OCI-LY7 (cell line): ENCODE results near the gene HRK. TPM values are rescaled to one million over a fixed set of nuclear protein-coding genes. Genes with fewer than 3 reads are reported as not detected.

ENCODE experiments used
- BruUV-seq: library from RNA; stranded (reverse); fragments of 400-500 nt; replicated peaks from 2 replicates; lab custom pipeline; 2021; lab: Mats Ljungman, UMichigan
- CTCF ChIA-PET: fragments of 300-600 bp; sonication (Branson Sonifier 250); formaldehyde crosslinking; loops from one replicate; lab custom pipeline; 2022; ENCODE audit warnings: antibody characterized with exemption; ENCODE audit not compliant: unreplicated experiment; lab: Charles Lee
- POLR2A ChIA-PET: fragments of 300-600 bp; sonication (Branson Sonifier 250); formaldehyde crosslinking; loops from one replicate; lab custom pipeline; 2022; ENCODE audit warnings: antibody characterized with exemption; lab: Charles Lee
- DNase-seq: peaks from one replicate; pipeline ENCODE4 v3.0.0-alpha.2; 2015; ENCODE audit warnings: low spot score
- H2AFZ ChIP-seq: fragments of 200-600 bp; sonication (generic), shearing (Covaris generic); 2 replicates; pipeline ENCODE4 v1.6.1; 2014; ENCODE audit warnings: mild to moderate bottlenecking, antibody characterized with exemption, low read length, moderate library complexity
- H3K27ac ChIP-seq: fragments of 200-600 bp; sonication (generic); 2 replicates; pipeline ENCODE4 v1.5.1; 2014; ENCODE audit warnings: mixed run types, low read depth, mild to moderate bottlenecking, moderate library complexity, low read length, inconsistent platforms; ENCODE audit not compliant: poor library complexity, severe bottlenecking
- H3K36me3 ChIP-seq: fragments of 200-600 bp; sonication (generic); 2 replicates; pipeline ENCODE4 v1.6.1; 2014; ENCODE audit warnings: mild to moderate bottlenecking, antibody characterized with exemption, low read length, moderate library complexity, mixed read lengths; ENCODE audit not compliant: insufficient read depth
- H3K4me1 ChIP-seq: fragments of 200-600 bp; sonication (generic); 2 replicates; pipeline ENCODE4 v1.5.1; 2014; ENCODE audit warnings: mild to moderate bottlenecking, low read length; ENCODE audit not compliant: insufficient read depth, poor library complexity, severe bottlenecking
- H3K4me2 ChIP-seq: fragments of 200-600 bp; sonication (generic); 2 replicates; pipeline ENCODE4 v1.6.1; 2014; ENCODE audit warnings: mild to moderate bottlenecking, low read length
- H3K4me3 ChIP-seq: fragments of 200-600 bp; sonication (generic); 2 replicates; pipeline ENCODE4 v1.5.1; 2014; ENCODE audit warnings: mild to moderate bottlenecking, low read depth, low read length; ENCODE audit not compliant: poor library complexity, severe bottlenecking
- H3K79me2 ChIP-seq: fragments of 200-600 bp; sonication (generic); 2 replicates; pipeline ENCODE4 v1.6.1; 2016; ENCODE audit warnings: low read depth, mild to moderate bottlenecking, low read length, moderate library complexity, mixed read lengths; ENCODE audit not compliant: insufficient read depth
- H3K9me2 ChIP-seq: fragments of 200-600 bp; sonication (generic); 2 replicates; pipeline ENCODE4 v1.6.1; 2016; ENCODE audit warnings: mild to moderate bottlenecking, low read length, mixed read lengths; ENCODE audit not compliant: insufficient read depth
- H3K9me3 ChIP-seq: fragments of 200-600 bp; sonication (generic); 2 replicates; pipeline ENCODE4 v1.6.1; 2014; ENCODE audit warnings: mild to moderate bottlenecking, mixed run types, low read length, mixed read lengths
- H4K20me1 ChIP-seq: fragments of 200-600 bp; sonication (generic); 2 replicates; pipeline ENCODE4 v1.6.1; 2014; ENCODE audit warnings: mild to moderate bottlenecking, antibody characterized with exemption, low read length, moderate library complexity, mixed read lengths; ENCODE audit not compliant: insufficient read depth
- EZH2phosphoT487 ChIP-seq: fragments of 200-600 bp; sonication (generic); IDR thresholded peaks from 2 replicates; pipeline ENCODE4 v1.6.1; 2018; ENCODE audit warnings: low read depth, borderline replicate concordance, mild to moderate bottlenecking, mixed run types, antibody characterized with exemption, low read length, moderate library complexity, mixed read lengths
- intact Hi-C: fragments of 100-400 bp; cut with micrococcal nuclease; formaldehyde crosslinking; loops from one replicate; pipeline ENCODE4 v1.10.0; 2022; ENCODE audit not compliant: unreplicated experiment
- total RNA-seq, 2 experiments: library from RNA; depleted of rRNA in 1 of 2; stranded (reverse); fragments of >200 nt in 1 of 2; shearing (Covaris generic) in 1 of 2; gene quantifications; 2 replicates each; pipeline ENCODE4 v1.2.3, GENCODE V29; 2014 to 2022
- TF ChIP-seq, protein P1 (sequence below): fragments of 200-600 bp; sonication (generic); conservative IDR thresholded peaks from 2 replicates; pipeline ENCODE4 v1.5.1; 2014; ENCODE audit warnings: mild to moderate bottlenecking, antibody characterized with exemption, low read length, moderate library complexity, mixed read lengths

HRK gene
- total RNA-seq, 2 experiments from 2014 or later = 16.5 to 17.8 TPM

DNA sequence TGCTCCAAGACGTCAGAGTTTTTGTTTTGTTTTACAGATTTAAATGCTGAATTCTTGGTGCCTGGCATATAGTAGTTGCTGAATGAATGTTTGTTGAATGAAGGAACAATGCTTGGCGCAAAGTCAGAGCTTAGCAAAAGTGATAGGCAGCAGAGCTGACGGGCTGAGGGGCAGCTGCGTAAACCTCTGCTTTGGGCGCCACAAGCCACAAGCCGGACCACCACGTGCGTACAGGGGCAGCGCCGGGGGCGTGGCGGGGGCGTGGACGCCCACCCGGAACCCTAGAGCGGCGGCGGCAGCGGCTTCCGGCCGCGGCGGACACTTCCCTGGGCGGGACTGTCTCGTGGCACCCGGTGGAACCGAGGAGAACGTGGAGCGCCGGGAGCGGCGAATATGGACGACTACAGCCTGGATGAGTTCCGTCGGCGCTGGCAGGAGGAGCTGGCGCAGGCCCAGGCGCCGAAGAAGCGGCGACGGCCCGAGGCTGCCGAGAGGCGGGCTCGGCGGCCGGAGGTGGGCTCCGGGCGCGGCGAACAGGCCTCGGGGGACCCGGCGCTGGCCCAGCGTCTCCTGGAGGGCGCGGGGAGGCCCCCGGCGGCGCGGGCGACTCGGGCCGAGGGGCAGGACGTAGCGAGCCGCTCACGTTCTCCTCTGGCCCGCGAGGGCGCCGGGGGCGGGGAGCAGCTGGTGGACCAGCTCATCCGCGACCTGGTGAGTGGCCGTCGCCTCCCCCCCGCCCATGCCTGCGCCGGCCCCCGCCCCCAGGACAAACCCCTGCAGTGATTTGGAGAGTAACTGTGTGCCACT lies 29.6 kb upstream of the HRK start, which contains the start of gene FBXW8:
FBXW8 (plus strand) TSS at position 306 of the 807 bp plus-strand sequence; CDS start at position 394, 88 bp downstream.
- peak within 1 kb of the TSS; percentile 96; the same call in 1 of the 2 replicates for H2AFZ ChIP-seq
- peak within 1 kb of the TSS; percentile 46 for H3K27ac ChIP-seq
- no peaks in the 10 kb centered on the region for H3K9me3 ChIP-seq
- CTCF ChIA-PET = interaction anchor here (0.5 kb wide), 1 partner anchor 88 kb away, joined by 3 read pairs; no protein-coding TSS in a partner anchor
- no peaks in the 10 kb centered on the region for H4K20me1 ChIP-seq
- H3K36me3 ChIP-seq = peaks cover 23% of the 10 kb centered on the region
- intact Hi-C loops = loop anchor here (2.0 kb wide), 1 partner anchor 68 kb away; no protein-coding TSS in a partner anchor
- H3K9me2 ChIP-seq = no peaks in the 10 kb centered on the region
- peaks cover 20% of the 10 kb centered on the region for H3K4me1 ChIP-seq
- TF ChIP-seq, protein P1, sequence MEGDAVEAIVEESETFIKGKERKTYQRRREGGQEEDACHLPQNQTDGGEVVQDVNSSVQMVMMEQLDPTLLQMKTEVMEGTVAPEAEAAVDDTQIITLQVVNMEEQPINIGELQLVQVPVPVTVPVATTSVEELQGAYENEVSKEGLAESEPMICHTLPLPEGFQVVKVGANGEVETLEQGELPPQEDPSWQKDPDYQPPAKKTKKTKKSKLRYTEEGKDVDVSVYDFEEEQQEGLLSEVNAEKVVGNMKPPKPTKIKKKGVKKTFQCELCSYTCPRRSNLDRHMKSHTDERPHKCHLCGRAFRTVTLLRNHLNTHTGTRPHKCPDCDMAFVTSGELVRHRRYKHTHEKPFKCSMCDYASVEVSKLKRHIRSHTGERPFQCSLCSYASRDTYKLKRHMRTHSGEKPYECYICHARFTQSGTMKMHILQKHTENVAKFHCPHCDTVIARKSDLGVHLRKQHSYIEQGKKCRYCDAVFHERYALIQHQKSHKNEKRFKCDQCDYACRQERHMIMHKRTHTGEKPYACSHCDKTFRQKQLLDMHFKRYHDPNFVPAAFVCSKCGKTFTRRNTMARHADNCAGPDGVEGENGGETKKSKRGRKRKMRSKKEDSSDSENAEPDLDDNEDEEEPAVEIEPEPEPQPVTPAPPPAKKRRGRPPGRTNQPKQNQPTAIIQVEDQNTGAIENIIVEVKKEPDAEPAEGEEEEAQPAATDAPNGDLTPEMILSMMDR = no peak
- no peak for TF ChIP-seq EZH2phosphoT487
- DNase-seq = peak; percentile 84
- peak within 1 kb of the TSS; percentile 79 for H3K4me3 ChIP-seq
- BruUV-seq = no TSS peak
- H3K4me2 ChIP-seq = peak within 1 kb of the TSS; percentile 79
- H3K79me2 ChIP-seq = peaks cover 19% of the 10 kb centered on the region
- POLR2A ChIA-PET = interaction anchor here (0.6 to 0.7 kb wide), 7 partner anchors 28 to 286 kb away, joined by 3 to 4 read pairs (median 3); partner anchors contain the start of gene HRK

DNA sequence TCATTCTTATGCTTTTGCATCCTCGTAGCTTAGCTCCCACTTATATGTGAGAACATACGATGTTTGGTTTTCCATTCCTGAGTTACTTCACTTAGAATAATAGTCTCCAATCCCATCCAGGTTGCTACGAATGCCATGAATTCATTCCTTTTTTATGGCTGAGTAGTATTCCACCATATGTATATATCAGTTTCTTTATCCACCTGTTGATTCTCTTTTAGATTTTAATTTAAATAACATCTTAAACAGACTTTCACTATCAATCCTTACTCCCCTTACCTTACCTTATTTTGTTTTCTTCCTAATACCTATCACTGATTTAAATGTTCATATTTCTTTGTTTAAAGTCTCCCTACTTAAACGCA lies 29.0 kb upstream of the HRK start:
- no TSS peak for BruUV-seq
- Histone ChIP-seq H3K9me3 (no peaks in the 10 kb centered on the region), H3K9me2 (no peaks in the 10 kb centered on the region), H3K27ac (peak overlapping the region; percentile 46), H3K4me3 (peak overlapping the region; percentile 79), H3K36me3 (peaks cover 19% of the 10 kb centered on the region), H3K79me2 (peaks cover 19% of the 10 kb centered on the region), H3K4me1 (peaks cover 20% of the 10 kb centered on the region), H3K4me2 (peak overlapping the region; percentile 79), H2AFZ (peak overlapping the region; percentile 96; the same call in 1 of the 2 replicates), H4K20me1 (no peaks in the 10 kb centered on the region)
- CTCF ChIA-PET = interaction anchor here (0.5 kb wide), 1 partner anchor 88 kb away, joined by 3 read pairs; no protein-coding TSS in a partner anchor
- no peak for TF ChIP-seq EZH2phosphoT487
- TF ChIP-seq, protein P1 = no peak
- DNase-seq = no peak
- POLR2A ChIA-PET = interaction anchor here (0.6 to 0.7 kb wide), 2 partner anchors 28 to 45 kb away, joined by 3 to 4 read pairs; no protein-coding TSS in a partner anchor
- intact Hi-C loops = loop anchor here (2.0 kb wide), 1 partner anchor 69 kb away; no protein-coding TSS in a partner anchor
